A549 (cell line): ENCODE results near the gene SEC31A.
"Not testable (repeated sequence)": the region's sequence is repeated elsewhere in the genome, so short reads cannot be mapped to it uniquely, and the experiment has no call there.

Source experiments
- CHD2 ChIP-seq: fragments of 150-350 bp; IDR thresholded peaks from 2 replicates; pipeline ENCODE4 v1.6.1; 2014; ENCODE audit warnings: low read length; ENCODE audit not compliant: partially characterized antibody
- CTCF ChIP-seq: fragments of >200 bp; sonication (Bioruptor Twin); formaldehyde crosslinking; IDR thresholded peaks from 3 replicates; pipeline ENCODE4 v1.5.1; 2016
- E2F6 ChIP-seq: IDR thresholded peaks from 2 replicates; pipeline ENCODE4 v1.6.1; 2012; ENCODE audit warnings: low read depth, borderline replicate concordance
- EP300 ChIP-seq, 2 experiments: fragments of >200 bp; sonication (Bioruptor Twin); formaldehyde crosslinking; IDR thresholded peaks; 2 replicates in 1 of 2; 3 replicates in 1 of 2; pipeline ENCODE4 v1.6.1; 2016 to 2017
- GATA3 ChIP-seq: IDR thresholded peaks from 2 replicates; pipeline ENCODE4 v1.6.1; 2012; ENCODE audit warnings: borderline replicate concordance
- MAFK ChIP-seq: fragments of 450-650 bp; IDR thresholded peaks from 2 replicates; pipeline ENCODE4 v1.6.1; 2014; ENCODE audit not compliant: partially characterized antibody
- MAX ChIP-seq: IDR thresholded peaks from 2 replicates; pipeline ENCODE4 v1.6.1; 2012
- POLR2A ChIP-seq: IDR thresholded peaks from 2 replicates; pipeline ENCODE4 v1.6.1; 2012; ENCODE audit warnings: mild to moderate bottlenecking, low read length

- not testable (repeated sequence) for TF ChIP-seq MAFK; CTCF; MAX; E2F6; GATA3; POLR2A; EP300 (IDR thresholded peaks at IDR 0.05); CHD2
Observed at GRCh38 chr4:82866033-82866432, 24.9 kb downstream of the SEC31A start.
